Iris pigment epithelial cell (primary cell): ENCODE measurements around the gene MRAS.
"Not testable (repeated sequence)": the region's sequence is repeated elsewhere in the genome, so short reads cannot be mapped to it uniquely, and the experiment has no call there.

Source experiments
- DNase-seq: peaks from one replicate; pipeline ENCODE4 v3.0.0-alpha.2; 2011; ENCODE audit warnings: low read depth

Gene MRAS

DNA sequence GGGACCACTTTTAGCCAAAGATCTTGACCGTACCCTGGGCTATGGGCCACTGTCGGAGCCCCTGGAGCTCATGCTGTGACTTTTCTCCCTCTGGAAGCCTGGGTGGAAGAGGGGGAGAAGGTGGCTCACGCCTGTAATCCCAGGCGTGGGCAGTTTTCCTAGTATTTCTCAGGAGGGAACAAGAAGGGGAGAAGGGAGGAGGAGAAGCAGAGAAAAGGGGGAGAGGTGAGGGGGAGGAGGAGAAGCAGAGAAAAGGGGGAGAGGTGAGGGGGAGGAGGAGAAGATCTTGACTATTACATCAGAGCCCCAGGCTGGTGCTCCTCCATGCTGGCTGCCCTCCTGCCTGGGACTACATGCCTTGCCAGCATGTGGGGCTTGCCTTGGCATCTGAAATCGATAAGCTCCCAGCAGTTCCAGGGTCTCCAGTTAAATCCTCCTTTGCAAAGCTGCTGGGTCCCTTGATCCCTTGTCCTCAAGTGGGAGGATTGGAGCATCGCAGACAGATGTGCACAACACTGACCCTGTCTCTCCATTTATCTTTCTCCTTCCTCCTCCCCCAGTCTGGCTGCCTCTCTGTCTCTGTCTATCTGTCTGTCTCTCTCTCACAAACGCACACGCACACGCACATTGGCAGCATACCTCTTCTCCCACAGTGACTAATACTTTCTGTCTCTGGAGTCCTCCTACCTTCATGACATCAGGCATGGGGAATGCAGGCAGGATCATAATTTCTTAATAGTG, 41.6 kb downstream of the MRAS start:
- DNase-seq, result peak; percentile 98

DNA sequence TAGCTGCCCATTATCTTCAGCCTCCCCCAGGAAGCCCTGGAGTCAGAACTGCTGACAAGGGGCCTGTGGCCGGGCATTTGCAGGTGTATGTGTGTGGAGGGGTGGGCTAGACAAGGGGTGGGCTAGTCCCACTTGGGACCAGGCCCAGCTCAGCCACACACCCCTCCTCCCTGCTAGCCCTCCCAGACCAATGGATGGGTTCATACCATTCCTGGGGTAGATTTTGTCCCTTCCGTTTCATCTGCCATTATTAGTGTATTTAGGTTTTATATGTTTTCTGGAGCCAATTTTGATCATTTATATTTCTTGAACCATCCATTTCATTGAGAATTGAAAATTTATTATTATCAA, 42.2 kb downstream of the MRAS start:
- no peak for DNase-seq

DNA sequence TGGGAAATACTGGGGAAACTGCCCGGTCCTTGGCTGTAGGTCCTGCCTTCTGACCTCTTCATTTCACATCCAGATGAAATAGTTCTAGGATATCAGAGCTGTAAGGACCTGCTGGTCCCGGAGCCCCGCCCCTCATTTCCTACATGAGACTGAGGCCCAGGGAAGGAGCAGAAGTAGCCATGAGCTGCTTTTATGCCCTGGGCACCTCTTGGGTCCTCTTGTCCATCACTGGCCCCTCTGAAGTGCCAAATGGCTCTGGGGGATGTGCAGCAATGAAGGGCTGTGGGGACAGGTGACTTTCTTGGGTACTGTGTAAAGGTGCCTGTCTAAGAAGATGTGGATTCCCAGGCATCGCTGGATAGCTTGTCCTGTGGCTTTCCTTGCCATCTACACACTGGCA, 45.8 kb downstream of the MRAS start:
- DNase-seq, result no peak

DNA sequence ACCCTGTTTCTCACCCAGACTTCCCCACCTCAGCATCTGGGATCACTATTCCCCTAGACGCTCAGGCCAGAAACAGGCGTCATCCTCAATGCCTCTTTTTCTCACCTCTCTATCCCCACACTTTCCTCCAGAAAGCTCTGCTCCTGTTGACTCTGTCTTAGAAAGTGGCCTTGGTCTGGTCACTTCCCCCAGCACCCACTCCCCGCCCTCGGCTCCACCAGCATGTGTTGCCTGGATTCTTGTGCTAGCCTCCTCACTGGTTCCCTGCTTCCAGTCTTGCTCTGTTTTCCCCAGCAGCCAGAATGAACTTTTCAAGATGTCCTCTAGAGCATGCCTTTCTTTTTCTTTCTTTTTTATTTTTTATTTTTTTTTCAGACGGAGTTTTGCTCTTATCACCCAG, 46.3 kb downstream of the MRAS start:
- DNase-seq, result no peak

DNA sequence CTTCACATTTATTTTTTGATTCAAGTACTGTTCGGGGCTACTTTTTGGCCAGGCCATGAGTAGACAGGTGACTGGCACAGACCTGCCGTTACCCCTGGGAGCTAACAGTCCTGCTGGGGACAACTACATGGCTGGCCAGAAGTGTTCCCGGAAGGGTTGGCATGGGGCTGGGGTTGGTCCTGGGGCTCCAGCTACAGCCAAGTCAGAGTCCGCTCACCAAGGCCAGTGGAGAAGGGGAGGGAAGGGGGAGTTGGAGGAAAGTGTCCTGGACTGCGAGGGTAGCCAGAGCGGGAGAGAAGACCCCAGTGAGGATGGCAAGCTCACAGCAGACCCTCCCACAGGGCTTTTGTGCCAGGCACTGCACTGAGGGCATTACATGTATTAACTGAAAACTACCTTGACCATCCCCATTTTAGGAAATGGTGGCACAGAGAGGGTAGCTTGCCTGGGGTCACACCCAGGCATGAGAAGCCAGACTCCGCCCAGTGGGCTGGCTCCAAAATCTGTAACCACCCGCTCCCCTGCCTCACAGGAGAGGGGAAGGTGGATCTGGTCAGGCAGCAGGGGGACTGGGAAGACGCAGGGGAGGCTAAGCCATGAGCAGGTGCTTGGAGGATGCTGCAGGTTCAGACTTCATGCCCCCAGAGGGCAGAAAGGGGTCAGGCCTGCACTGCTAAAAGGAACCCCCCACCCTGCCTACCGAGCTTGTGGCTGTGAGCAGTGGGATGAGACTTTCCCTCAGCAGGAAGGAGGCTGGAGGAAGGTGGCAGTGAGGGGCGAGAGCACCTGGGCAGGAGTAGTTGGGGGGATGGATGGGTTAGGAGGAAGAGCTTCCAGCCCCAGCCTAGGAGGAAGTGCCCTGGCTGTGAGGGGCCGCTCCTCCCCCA, 47.7 kb downstream of the MRAS start:
- DNase-seq, result no peak

DNA sequence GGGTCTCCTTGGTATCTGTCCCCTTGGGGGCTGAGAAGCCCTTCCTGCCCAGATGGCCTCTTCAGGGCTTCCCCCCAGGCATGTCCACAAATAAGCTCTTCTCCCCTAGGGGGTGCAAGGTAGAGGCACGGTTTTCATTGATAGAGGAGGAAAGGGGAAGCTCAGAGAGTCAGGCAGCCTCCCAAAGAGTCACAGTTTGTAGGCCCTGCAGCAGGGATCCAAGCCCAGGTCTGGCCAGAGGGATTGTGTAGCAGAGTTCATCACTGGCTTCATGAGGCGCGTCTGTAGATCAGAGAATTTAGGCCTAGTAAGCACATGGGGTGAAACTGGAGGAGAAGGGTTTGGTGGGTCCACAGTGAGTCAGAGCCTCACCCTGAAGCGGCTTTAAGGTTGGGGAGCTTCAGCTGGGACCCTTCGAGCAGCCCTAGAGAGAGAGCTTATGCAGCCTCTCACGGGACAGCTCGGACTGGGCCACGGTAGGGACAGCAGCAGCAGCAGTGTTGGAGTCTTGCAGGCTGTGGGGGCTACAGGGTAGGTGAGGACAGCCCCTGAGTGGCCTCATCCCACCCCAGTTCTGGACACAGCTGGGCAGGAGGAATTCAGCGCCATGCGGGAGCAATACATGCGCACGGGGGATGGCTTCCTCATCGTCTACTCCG, 48.5 kb downstream of the MRAS start:
- DNase-seq, result no peak

DNA sequence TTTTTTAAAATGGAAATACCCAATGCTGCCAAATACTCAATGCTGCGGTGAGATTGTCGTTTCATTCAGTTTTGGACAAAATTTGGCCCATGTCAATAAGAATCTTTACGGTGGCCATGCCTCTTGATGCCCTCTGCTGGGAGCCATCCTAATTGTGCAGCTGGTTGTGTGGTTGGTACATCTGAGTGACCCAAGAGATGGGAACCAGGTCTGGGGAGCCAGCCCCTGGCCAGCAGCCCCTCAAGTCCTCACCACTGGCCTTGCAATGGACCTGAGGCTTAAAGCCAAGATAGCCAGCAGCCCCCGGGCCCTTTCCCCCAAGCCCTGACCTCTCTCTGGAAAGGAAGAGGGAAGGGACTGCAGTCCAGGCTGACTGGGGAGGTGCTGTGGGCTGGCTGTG, 49.6 kb downstream of the MRAS start:
- DNase-seq, result no peak

DNA sequence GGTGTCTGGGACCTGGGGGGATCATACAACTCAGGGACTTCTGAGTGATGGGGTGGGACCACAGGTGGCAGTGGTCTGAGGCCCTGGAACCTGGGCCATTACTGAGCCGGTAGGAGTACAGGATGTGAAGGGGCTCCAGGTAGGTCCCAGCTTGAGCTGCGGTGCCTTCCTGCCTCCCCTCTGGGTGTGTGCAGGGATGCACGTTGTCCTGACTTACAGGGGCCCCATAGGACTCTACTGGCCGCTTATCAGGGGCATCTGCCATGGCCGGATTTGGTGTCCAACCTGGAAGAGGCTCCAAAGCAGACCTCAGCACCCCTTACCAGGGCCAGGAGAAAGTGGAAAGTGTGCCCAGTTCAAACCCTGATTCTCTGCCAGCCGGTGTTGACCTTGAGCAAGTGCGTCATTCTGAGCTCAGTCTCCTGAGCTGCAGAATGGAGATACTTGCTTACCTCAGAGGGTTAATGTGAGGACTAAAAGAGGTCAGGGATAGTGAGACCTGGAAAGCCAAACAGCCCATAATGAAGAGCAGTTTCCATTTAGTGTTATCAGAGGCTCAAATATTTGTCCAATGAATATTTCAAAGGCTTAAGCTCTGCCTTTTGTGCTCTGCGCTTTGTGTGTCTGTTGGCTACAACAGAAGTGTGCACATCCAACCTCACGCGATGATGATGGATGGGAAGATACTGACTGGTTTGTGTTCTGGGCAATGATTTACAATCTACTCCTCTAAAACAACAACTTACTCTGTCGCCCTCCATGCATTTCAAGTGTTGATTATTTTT, 50.6 kb downstream of the MRAS start:
- DNase-seq, result no peak

DNA sequence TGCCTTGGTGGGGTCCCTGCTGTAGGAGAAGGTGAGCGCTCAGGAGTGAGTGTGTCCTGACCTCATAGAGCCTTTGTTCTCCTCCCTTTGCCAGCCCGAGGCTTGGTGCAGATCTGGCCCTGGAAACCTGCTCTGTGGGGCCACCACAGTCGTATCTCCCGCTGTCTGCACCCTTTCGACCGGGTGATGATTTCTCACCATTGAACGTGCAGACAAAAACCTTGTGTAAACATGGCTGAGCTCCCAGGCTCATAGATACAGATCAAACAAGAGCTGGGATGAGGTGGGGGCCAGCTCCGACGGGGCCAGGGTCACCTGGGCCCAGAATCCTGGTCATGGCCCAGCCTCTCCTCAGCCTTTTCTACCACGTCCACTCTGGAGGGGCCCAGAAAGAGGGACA, 51.4 kb downstream of the MRAS start:
- DNase-seq, result no peak

DNA sequence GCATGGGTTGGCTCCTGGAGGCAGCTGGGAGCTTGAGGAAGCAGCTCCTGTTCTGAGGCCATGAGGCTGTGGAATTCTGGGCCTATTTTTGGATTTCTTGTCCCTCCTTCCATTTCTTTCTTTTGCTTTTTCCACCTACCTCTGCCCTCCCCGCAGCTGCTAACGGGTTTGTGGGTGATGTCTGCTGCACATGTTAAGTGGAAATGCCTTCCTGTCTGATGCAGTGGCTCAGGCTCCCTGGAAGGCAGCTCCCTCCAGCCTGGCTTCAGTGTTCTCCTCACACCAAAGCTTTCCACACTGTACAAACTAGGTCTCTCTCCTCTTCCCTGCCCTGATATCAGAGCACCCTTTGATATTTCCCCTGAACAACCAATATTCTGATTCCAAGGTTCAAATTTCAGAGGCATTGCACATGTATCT, 52.3 kb downstream of the MRAS start:
- DNase-seq, result no peak

DNA sequence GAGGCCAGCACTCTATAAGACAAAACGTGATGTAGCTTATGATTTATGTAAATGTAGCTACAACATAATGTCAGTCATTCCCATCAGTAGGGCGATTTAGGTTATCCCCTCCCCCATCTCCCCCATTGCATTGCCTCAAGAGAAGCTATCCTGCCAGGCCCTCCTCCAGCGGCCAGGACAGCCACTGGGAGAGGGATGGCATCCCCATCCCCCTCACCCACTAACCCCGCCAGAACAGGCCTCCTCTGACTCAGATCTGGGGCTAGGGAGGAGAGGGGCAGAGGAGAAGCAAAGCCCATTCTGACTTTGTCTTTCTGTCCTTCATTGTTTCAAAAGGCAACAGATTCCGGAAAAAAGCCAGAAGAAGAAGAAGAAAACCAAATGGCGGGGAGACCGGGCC, 53.5 kb downstream of the MRAS start:
- no peak for DNase-seq

DNA sequence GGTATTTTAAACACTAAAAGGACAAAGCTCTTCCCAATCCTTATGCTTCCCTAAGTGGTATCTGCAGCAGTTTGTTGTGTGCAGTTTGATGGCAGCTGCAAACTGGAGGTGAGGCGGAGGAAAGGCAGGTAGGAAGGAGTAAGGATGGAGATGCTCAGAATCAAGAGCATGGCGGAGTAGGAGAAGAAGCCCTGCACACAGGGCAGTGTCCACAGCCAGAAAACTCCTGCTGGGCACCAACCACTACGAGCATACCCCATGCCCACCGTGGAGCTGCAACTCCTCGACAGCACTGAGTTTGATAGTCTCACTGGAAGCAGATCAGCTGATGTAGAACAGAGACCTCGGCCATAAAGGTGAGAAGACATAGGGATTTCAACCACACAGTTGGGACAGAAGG, 55.7 kb downstream of the MRAS start:
- no peak for DNase-seq

DNA sequence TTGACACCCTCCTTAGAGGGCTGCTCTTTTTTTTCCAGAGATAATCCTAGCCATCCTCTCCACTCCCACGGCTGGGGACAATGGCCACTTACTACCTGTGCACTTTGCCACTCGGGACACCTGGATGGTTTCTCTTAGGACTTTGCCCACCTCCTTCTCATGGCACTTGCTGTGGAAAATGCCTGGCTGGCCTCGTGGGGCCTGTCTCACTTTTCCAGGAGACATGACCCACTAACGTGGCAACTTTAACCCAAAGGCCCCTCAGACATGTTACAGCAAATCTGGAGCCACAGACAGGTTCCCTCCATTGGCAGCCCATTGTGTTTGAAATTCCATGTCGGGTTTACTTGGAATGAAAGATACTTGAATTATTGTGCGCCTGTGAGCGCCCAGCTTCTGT, 56.6 kb downstream of the MRAS start:
- DNase-seq, result no peak

DNA sequence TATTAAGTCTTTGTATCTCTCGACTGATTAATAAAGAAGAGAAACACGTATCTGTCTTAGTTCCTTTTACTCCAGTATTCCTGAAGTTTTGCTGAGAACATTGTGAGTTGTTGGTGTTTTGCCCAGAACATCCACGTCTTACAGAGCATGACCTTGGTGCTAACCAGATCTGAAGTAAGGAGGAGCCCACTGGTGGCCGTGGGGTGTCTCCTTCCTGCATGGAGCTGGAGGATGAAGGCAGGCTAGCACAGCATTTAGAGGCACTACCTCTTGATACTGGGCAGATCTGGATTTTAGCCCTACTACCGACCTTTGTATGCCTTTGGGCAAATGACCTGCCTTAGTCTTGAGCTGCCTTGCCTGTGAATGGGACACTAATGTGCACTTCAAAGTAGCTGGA, 57.1 kb downstream of the MRAS start:
- no peak for DNase-seq

DNA sequence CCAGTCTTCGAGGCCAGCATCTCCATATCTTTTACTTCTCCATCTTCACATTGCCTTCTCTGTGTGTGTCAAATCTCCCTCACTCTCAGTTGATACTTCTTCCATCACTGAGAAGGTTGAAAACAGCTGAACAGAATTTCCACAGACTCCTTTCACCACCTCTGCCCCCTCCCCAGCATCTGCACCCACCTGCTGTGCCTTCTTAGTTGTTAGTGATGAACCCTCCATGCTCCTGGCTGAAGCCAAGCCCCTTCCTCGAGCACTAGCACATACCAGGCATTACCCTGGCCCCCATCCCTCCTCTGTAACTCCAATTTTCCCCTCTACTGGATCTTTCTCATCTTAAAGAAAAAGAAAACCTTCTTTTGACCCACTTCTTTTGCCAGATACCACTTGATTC, 58.2 kb downstream of the MRAS start:
- DNase-seq, result no peak

DNA sequence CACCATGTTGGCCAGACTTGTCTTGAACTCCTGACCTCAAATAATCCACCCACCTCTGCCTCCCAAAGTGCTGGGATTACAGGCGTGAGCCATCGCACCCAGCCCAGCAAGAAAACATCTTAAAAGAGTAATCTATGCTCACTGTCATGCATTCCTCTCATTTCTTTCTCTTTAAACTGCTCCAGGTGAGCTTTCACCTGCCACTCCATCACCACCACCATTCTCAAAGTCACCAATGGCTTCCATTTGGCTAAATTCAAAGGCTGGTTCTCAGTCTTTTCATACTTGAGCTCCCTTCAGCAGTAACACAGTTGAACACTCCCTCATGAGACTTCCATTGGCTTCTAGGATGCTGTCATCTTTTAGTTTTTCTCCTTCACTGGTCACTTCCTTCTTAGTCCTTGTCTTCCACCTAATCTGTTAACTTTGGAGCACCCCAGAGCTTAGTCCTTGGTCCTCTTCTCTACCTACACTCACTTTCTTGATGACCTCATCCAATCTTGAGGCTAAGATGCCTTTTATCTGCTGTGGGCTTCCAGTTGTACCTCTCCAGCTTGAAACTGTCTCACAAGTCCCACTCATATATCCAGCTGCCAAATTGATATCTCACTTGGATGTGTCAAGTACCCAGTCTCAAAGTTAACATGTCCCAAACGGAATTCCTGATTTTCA, 59.0 kb downstream of the MRAS start:
- no peak for DNase-seq

DNA sequence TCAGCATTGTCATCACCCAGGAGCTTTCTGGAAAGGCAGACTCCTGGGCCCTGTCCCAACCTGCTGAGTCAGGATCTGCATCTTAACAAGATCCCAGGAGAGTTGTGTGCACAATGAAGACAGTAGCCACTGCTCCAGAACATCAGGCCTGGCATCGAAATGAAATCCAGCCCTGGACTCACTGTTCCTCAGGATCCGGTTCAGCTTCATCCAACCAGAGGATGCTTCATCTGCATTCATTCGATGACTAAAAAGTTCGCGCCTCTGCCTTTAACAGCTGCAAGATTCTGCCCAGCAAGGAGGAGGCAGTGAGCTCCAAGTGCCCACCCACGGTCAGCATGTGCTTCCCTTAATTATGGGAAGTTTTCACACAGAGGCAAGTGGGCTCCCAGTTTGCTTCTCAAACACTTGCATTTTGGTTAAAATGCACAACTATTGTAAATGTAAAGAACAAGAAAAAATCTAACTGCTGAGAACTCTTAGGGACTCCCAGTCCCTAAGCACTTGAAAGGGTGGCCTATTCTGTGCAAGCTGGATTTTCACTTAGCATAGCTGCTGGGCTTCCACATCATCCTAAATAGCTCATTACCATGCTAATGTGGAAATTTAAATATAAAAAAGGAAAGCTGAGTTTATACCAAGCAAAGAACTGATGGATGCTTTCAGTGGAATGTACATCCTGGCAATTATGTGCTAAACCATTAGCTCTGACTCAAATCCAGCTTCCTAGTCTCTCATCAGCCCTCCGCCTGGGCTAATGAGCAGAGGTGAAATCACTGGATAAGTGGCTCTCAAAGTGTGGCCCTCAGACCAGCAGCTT, 60.6 kb downstream of the MRAS start:
- DNase-seq, result no peak

DNA sequence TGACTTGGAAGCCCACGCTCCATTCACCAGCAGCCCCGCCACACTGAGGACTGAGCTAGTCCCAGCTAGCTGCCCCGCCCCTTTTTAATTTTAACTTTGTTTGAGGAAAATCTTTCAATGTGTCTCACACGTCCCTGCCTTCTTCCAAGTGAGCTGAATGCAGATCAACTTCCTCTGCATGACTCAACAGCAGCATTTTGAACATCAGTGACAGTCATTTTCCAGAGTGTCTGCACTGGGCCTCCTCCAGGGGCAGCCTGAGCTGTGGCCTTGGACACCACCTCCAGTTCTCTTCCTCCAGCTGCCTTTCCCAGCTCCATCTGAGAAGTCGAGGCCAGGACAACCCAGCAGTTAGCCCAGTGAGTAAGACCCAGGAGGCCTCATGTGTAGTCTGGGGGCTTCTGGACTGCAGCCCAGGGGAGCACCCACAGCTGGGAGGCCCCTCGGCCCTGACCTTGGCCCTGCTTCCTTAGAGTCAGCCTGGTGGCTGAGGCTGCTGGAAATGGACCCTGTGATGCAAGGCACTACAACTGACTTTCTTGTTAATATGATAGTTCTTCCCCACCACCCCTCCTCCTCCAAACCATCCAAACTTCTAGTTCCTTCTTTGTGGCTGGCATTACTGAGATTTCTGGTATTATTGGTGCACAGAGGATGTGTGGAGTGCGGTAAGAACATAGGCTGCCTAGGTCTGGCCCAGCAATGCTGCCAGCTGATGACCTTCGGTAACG, 64.6 kb downstream of the MRAS start:
- DNase-seq, result peak; percentile 37

DNA sequence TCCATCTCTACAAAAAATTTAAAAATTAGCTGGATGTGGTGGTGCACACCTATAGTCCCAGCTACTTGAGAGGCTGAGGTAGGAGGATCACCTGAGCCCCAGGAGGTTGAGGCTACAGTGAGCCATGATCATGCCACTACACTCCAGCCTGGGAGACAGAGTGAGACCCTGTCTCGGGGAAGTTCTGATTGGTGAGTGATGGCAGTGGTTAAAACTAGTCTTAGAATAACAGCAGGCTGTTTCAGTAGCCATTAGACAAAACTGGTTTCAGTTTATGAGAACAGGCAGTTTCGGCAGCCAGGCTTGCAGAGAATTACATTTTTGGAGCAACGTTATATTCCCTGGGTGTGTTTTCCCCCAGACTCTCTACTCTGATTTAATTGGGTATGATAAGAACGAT, 67.9 kb downstream of the MRAS start:
- DNase-seq, result not testable (repeated sequence)

DNA sequence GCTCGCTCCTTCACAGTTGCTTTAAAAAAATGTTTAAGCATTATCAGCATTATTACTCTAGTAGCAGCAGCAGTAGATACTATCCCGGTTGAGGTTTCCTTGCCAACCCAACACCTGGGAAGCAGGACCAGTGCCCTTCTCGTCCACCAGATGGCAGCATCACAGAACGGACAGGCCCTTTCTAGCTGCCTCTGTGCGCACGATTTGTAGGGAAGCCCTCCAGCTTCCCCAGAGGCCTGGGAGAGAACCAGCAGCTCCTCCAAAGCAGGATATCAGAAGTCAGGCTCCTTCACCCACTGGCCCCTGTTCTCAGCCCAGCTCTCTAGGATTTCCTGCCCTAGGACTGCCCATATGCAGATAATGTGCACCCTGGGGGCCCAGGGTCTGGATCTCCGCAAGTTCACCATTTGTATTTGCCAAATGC, 69.2 kb downstream of the MRAS start:
- DNase-seq, result peak; percentile 80
